CD4-positive, alpha-beta T cell (primary cell): ENCODE measurements around the gene PPM1H. TPM values are rescaled to one million over a fixed set of nuclear protein-coding genes. Genes with fewer than 3 reads are reported as not detected.

Source experiments
- ATAC-seq: fragments of 200-7000 bp; cut with Tn5 transposase; one replicate; pipeline ENCODE4 v1.10.0; 2022; ENCODE audit warnings: mild to moderate bottlenecking; ENCODE audit not compliant: poor library complexity
- CTCF ChIA-PET: fragments of 350-600 bp; sonication (Branson Sonifier 250); formaldehyde crosslinking; loops from one replicate; lab custom pipeline; 2021; ENCODE audit warnings: antibody characterized with exemption, inconsistent platforms; lab: Charles Lee
- POLR2A ChIA-PET: fragments of 350-600 bp; sonication (Branson Sonifier 250); formaldehyde crosslinking; loops from one replicate; lab custom pipeline; 2021; ENCODE audit warnings: antibody characterized with exemption, inconsistent platforms; lab: Charles Lee
- DNase-seq, 14 experiments: peaks; one replicate each; pipeline ENCODE4 v3.0.0-alpha.2; 2013 to 2020; ENCODE audit warnings: mixed read lengths in 2 of 14
- H3K27ac ChIP-seq, 2 donors: one replicate each; pipeline versions ENCODE4 v1.5.1 to v1.7.0; 2013; ENCODE audit warnings: low read length in 2 of 2, low read depth in 1 of 2, mild to moderate bottlenecking in 1 of 2
- H3K27me3 ChIP-seq, 2 experiments: 1 replicate in 1 of 2; 2 replicates in 1 of 2; pipeline versions ENCODE4 v1.6.1 to v1.7.0; 2013; ENCODE audit warnings: low read length in 2 of 2, control low read depth in 1 of 2, mild to moderate bottlenecking in 1 of 2, moderate library complexity in 1 of 2; ENCODE audit not compliant: insufficient read depth in 2 of 2, control insufficient read depth in 1 of 2
- H3K36me3 ChIP-seq: one replicate; pipeline ENCODE4 v1.6.1; 2013; ENCODE audit warnings: low read length, control low read depth; ENCODE audit not compliant: insufficient read depth
- H3K4me1 ChIP-seq: one replicate; pipeline ENCODE4 v1.6.1; 2013; ENCODE audit warnings: low read length, control low read depth; ENCODE audit not compliant: insufficient read depth
- H3K4me3 ChIP-seq: one replicate; pipeline ENCODE4 v1.5.1; 2013; ENCODE audit warnings: mild to moderate bottlenecking, low read length, moderate library complexity
- H3K9me3 ChIP-seq, 2 experiments: 1 replicate in 1 of 2; 2 replicates in 1 of 2; pipeline versions ENCODE4 v1.6.1 to v1.7.0; 2013; ENCODE audit warnings: low read length in 2 of 2, mild to moderate bottlenecking in 2 of 2, control low read depth in 1 of 2, moderate library complexity in 1 of 2; ENCODE audit not compliant: control insufficient read depth in 1 of 2, insufficient read depth in 1 of 2
- H3K27ac Mint-ChIP-seq: one replicate; pipeline ENCODE4 v1.8.0; 2020; ENCODE audit warnings: mixed read lengths
- H3K27me3 Mint-ChIP-seq: one replicate; pipeline ENCODE4 v1.8.0; 2021; ENCODE audit warnings: mixed read lengths
- H3K36me3 Mint-ChIP-seq: one replicate; pipeline ENCODE4 v1.8.0; 2021; ENCODE audit warnings: low read depth, mixed read lengths
- H3K4me1 Mint-ChIP-seq: one replicate; pipeline ENCODE4 v1.8.0; 2021; ENCODE audit warnings: low read depth, mixed read lengths
- H3K4me3 Mint-ChIP-seq: one replicate; pipeline ENCODE4 v1.8.0; 2020; ENCODE audit warnings: mild to moderate bottlenecking, mixed read lengths
- H3K9me3 Mint-ChIP-seq: one replicate; pipeline ENCODE4 v1.8.0; 2020; ENCODE audit warnings: mixed read lengths
- CTCF ChIP-seq: fragments of 200-600 bp; IDR thresholded peaks from one replicate; pipeline ENCODE4 v1.8.0; 2022; ENCODE audit warnings: antibody characterized with exemption, mild to moderate bottlenecking
- intact Hi-C, 2 experiments: fragments of 100-400 bp; cut with DNase I in 1 of 2; cut with micrococcal nuclease in 1 of 2; formaldehyde crosslinking; loops; one replicate each; pipeline versions ENCODE4 v1.15.1 to v1.9.0; 2023 to 2025; cut with DNase I, micrococcal nuclease
- total RNA-seq, 174 experiments: library from RNA in 2 of 174; stranded (reverse) in 2 of 174; gene quantifications; one replicate each; pipeline ENCODE4 v1.2.3 and lab custom pipeline; 2021 to 2026

Gene PPM1H
- total RNA-seq, 2 experiments from 2014 or later, result not detected

GRCh38 chr12:62605981-62606380 is 329.0 kb downstream of the PPM1H start:
- H3K36me3 ChIP-seq, result no peaks in the 10 kb centered on the region
- no peak overlapping the region for H3K4me3 ChIP-seq
- Mint-ChIP-seq H3K27ac (peak overlapping the region; percentile 100), H3K9me3 (no peaks in the 10 kb centered on the region), H3K36me3 (peaks cover 19% of the 10 kb centered on the region), H3K4me3 (peak overlapping the region; percentile 99), H3K4me1 (peaks cover 42% of the 10 kb centered on the region), H3K27me3 (no peaks in the 10 kb centered on the region)
- no peak for TF ChIP-seq CTCF
- POLR2A ChIA-PET, result interaction anchor here (0.6 to 0.7 kb wide), 2 partner anchors 14 to 92 kb away, joined by 3 read pairs; no protein-coding TSS in a partner anchor
- no peak for DNase-seq
- intact Hi-C loops, result no loop called here
- no peaks in the 10 kb centered on the region for H3K27me3 ChIP-seq
- CTCF ChIA-PET, result interaction anchor here (1.2 kb wide), 2 partner anchors 24 to 36 kb away, joined by 3 to 4 read pairs; no protein-coding TSS in a partner anchor
- H3K4me1 ChIP-seq, result peaks cover 11% of the 10 kb centered on the region
- no peak overlapping the region for H3K27ac ChIP-seq
- no peaks in the 10 kb centered on the region for H3K9me3 ChIP-seq
- ATAC-seq, result no peak

GRCh38 chr12:62604871-62605270 is 330.1 kb downstream of the PPM1H start:
- H3K27ac ChIP-seq, result no peak overlapping the region
- H3K4me3 Mint-ChIP-seq, result peak overlapping the region; percentile 99
- peak overlapping the region; percentile 100 for H3K27ac Mint-ChIP-seq
- peak overlapping the region; percentile 82 for H3K4me3 ChIP-seq
- ChIA-PET CTCF (no interaction called here), POLR2A (no interaction called here)
- ATAC-seq, result no peak
- TF ChIP-seq CTCF, result no peak
- H3K4me1 ChIP-seq, result peaks cover 11% of the 10 kb centered on the region
- peaks cover 42% of the 10 kb centered on the region for H3K4me1 Mint-ChIP-seq
- H3K36me3 ChIP-seq, result no peaks in the 10 kb centered on the region
- H3K27me3 Mint-ChIP-seq, result no peaks in the 10 kb centered on the region
- H3K9me3 ChIP-seq, result no peaks in the 10 kb centered on the region
- DNase-seq, result peak in 5 of 14 experiments; percentile 6 to 57 (median 22)
- H3K27me3 ChIP-seq, result no peaks in the 10 kb centered on the region
- intact Hi-C loops, result loop anchor here (5.0 kb wide), 2 partner anchors 138 to 187 kb away; partner anchors contain the start of gene MON2 (in 2 of the 2)
- H3K9me3 Mint-ChIP-seq, result no peaks in the 10 kb centered on the region
- peaks cover 19% of the 10 kb centered on the region for H3K36me3 Mint-ChIP-seq

GRCh38 chr12:62604373-62604772 is 330.6 kb downstream of the PPM1H start:
- Mint-ChIP-seq H3K4me1 (peaks cover 42% of the 10 kb centered on the region), H3K27ac (peak overlapping the region; percentile 100), H3K27me3 (no peaks in the 10 kb centered on the region), H3K36me3 (peaks cover 19% of the 10 kb centered on the region), H3K4me3 (peak overlapping the region; percentile 99), H3K9me3 (no peaks in the 10 kb centered on the region)
- Histone ChIP-seq H3K27ac (peak overlapping the region in 1 of 2 donors; percentile 99), H3K4me3 (peak overlapping the region; percentile 82), H3K4me1 (peaks cover 11% of the 10 kb centered on the region), H3K36me3 (no peaks in the 10 kb centered on the region), H3K27me3 (no peaks in the 10 kb centered on the region), H3K9me3 (no peaks in the 10 kb centered on the region)
- ChIA-PET POLR2A (interaction anchor here (1.0 to 2.9 kb wide), 9 partner anchors 9 to 138 kb away, joined by 3 to 27 read pairs (median 12); partner anchors contain the start of gene MON2), CTCF (interaction anchor here (0.7 kb wide), 1 partner anchor 106 kb away, joined by 3 read pairs; no protein-coding TSS in a partner anchor)
- no peak for TF ChIP-seq CTCF
- no peak for ATAC-seq
- DNase-seq, result peak in 3 of 14 experiments; percentile 13 to 34 (median 15)
- intact Hi-C loops, result loop anchor here (5.0 kb wide), 2 partner anchors 137 to 188 kb away; partner anchors contain the start of gene MON2 (in 2 of the 2)
